Measurements from ENCODE around the gene TRAF3IP3. TPM values are rescaled to one million over a fixed set of nuclear protein-coding genes. Genes with fewer than 3 reads are reported as not detected.

Gene TRAF3IP3
- polyA plus RNA-seq, 1 of the 3 experiments (the other 2 are of a cell fraction): 0.31 TPM

DNA sequence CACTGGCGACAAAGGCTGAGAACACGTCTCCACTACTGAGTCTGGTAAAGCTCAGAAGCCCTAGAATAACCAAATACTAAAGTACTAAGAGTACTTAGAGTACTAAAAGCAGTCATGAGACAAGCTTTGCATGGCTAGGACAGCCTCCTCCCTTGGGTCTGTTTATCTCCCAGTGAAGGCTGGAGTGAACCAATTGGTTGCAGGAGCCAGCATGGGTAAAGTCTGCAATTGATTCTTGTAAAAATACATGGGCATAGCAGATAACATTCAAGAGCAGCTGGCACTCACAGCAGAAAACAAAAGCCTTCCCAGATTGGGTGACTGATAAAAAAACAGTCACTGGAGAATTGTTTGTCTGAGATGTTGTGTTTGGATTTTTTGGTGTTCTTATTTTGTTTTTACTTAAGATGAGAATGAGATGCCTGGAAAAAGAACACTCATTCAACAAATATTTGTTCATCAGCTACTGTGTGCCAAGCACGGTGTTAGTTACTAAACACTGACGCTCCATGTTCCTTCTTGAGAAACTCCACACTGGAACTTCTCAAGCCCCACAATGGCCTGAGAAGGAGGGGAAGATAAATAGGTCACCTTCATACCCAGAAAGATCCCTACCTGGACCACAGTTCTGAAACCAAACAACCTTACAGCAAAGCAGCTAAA, 46.4 kb downstream of the TRAF3IP3 start:
- H2AFZ ChIP-seq (ENCODE audit: low read depth): no peak overlapping the region
- peak overlapping the region; percentile 69 for H3K4me2 ChIP-seq
- H3K4me3 ChIP-seq (ENCODE audit: low read depth in 2 of 2, low read length in 1 of 2): no peak overlapping the region; a peak in 1 of 4 replicates
- H3F3A ChIP-seq (replicated peaks; ENCODE audit: insufficient read depth): peaks cover 13% of the 10 kb centered on the region
- H3K9me2 ChIP-seq: no peaks in the 10 kb centered on the region
- H3K9me3 ChIP-seq: no peaks in the 10 kb centered on the region
- peak overlapping the region; percentile 89 to 97 for H3K27ac ChIP-seq (ENCODE audit: low read depth in 2 of 2, low read length in 1 of 2)
- CTCF ChIA-PET: interaction anchor here (1.1 to 5.0 kb wide), 5 partner anchors 12 to 225 kb away, joined by 3 to 33 read pairs (median 3); partner anchors contain the start of gene UTP25
- H3K9ac ChIP-seq: peak overlapping the region; percentile 43; the same call in 1 of the 2 replicates
- no peaks in the 10 kb centered on the region for H3K27me3 ChIP-seq (ENCODE audit: insufficient read depth)
- 90% methylated on average over 4 of the region's 4 CpGs for whole genome bisulfite sequencing (ENCODE audit: low lambda C conversion rate)
- POLR2A ChIA-PET: interaction anchor here (1.0 to 1.2 kb wide), 3 partner anchors 9 to 18 kb away, joined by 4 read pairs; partner anchors contain the start of gene C1orf74
- peak; percentile 65 for DNase-seq
- H3K4me1 ChIP-seq (ENCODE audit: control insufficient read depth in 1 of 2, insufficient read depth in 2 of 2, low read depth in 1 of 2, low read length in 1 of 2): peaks cover 17 to 36% of the 10 kb centered on the region in 2 experiments
- no peaks in the 10 kb centered on the region for H4K20me1 ChIP-seq (ENCODE audit: insufficient read depth)
- H3K36me3 ChIP-seq (replicated peaks in 1 of 2; ENCODE audit: control insufficient read depth in 1 of 2, insufficient read depth in 2 of 2, low read length in 1 of 2): no peaks in the 10 kb centered on the region
- no peaks in the 10 kb centered on the region for H3K79me2 ChIP-seq (ENCODE audit: insufficient read depth)
- TF ChIP-seq, protein P1, sequence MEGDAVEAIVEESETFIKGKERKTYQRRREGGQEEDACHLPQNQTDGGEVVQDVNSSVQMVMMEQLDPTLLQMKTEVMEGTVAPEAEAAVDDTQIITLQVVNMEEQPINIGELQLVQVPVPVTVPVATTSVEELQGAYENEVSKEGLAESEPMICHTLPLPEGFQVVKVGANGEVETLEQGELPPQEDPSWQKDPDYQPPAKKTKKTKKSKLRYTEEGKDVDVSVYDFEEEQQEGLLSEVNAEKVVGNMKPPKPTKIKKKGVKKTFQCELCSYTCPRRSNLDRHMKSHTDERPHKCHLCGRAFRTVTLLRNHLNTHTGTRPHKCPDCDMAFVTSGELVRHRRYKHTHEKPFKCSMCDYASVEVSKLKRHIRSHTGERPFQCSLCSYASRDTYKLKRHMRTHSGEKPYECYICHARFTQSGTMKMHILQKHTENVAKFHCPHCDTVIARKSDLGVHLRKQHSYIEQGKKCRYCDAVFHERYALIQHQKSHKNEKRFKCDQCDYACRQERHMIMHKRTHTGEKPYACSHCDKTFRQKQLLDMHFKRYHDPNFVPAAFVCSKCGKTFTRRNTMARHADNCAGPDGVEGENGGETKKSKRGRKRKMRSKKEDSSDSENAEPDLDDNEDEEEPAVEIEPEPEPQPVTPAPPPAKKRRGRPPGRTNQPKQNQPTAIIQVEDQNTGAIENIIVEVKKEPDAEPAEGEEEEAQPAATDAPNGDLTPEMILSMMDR (IDR thresholded peaks at IDR 0.05): no peak
- TF ChIP-seq FOXJ3 (CRISPR knock-in tag; IDR thresholded peaks at IDR 0.05) (0 out of 2 replicates have a peak, but pooled peaks have one; percentile 15), RCOR1 (IDR thresholded peaks at IDR 0.05; ENCODE audit: low read length) (peak; percentile 31; the same call in 1 of the 2 replicates), NRF1 (IDR thresholded peaks at IDR 0.05; ENCODE audit: low read depth, low read length) (no peak), FOXM1 (IDR thresholded peaks at IDR 0.05; ENCODE audit: low read depth) (no peak), CHD2 (IDR thresholded peaks at IDR 0.05; ENCODE audit: low read length, partially characterized antibody) (peak; percentile 27), MXI1 (IDR thresholded peaks at IDR 0.05; ENCODE audit: low read depth, low read length) (no peak), RXRA (IDR thresholded peaks at IDR 0.05; ENCODE audit: borderline replicate concordance, low read depth) (no peak), TCF12 (IDR thresholded peaks at IDR 0.05) (peak; percentile 24; the same call in 1 of the 2 replicates), JUND (IDR thresholded peaks at IDR 0.05) (no peak), NFIC (IDR thresholded peaks at IDR 0.05; ENCODE audit: borderline replicate concordance) (no peak), EZH2phosphoT487 (IDR thresholded peaks at IDR 0.05; ENCODE audit: borderline replicate concordance, low read depth) (no peak), GATA2 (CRISPR knock-in tag; IDR thresholded peaks at IDR 0.05) (peak; percentile 81), ELF1 (IDR thresholded peaks at IDR 0.05) (no peak), TEAD4 (IDR thresholded peaks at IDR 0.05; ENCODE audit: borderline replicate concordance, insufficient read depth) (no peak), TAF1 (IDR thresholded peaks at IDR 0.05; ENCODE audit: borderline replicate concordance, low read depth, low read length) (no peak), SMC3 (IDR thresholded peaks at IDR 0.05; ENCODE audit: low read depth, low read length) (no peak)
- TF ChIP-seq, protein P2, sequence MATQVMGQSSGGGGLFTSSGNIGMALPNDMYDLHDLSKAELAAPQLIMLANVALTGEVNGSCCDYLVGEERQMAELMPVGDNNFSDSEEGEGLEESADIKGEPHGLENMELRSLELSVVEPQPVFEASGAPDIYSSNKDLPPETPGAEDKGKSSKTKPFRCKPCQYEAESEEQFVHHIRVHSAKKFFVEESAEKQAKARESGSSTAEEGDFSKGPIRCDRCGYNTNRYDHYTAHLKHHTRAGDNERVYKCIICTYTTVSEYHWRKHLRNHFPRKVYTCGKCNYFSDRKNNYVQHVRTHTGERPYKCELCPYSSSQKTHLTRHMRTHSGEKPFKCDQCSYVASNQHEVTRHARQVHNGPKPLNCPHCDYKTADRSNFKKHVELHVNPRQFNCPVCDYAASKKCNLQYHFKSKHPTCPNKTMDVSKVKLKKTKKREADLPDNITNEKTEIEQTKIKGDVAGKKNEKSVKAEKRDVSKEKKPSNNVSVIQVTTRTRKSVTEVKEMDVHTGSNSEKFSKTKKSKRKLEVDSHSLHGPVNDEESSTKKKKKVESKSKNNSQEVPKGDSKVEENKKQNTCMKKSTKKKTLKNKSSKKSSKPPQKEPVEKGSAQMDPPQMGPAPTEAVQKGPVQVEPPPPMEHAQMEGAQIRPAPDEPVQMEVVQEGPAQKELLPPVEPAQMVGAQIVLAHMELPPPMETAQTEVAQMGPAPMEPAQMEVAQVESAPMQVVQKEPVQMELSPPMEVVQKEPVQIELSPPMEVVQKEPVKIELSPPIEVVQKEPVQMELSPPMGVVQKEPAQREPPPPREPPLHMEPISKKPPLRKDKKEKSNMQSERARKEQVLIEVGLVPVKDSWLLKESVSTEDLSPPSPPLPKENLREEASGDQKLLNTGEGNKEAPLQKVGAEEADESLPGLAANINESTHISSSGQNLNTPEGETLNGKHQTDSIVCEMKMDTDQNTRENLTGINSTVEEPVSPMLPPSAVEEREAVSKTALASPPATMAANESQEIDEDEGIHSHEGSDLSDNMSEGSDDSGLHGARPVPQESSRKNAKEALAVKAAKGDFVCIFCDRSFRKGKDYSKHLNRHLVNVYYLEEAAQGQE (IDR thresholded peaks at IDR 0.05; ENCODE audit: low read depth, low read length): no peak
- TF ChIP-seq, protein P3, sequence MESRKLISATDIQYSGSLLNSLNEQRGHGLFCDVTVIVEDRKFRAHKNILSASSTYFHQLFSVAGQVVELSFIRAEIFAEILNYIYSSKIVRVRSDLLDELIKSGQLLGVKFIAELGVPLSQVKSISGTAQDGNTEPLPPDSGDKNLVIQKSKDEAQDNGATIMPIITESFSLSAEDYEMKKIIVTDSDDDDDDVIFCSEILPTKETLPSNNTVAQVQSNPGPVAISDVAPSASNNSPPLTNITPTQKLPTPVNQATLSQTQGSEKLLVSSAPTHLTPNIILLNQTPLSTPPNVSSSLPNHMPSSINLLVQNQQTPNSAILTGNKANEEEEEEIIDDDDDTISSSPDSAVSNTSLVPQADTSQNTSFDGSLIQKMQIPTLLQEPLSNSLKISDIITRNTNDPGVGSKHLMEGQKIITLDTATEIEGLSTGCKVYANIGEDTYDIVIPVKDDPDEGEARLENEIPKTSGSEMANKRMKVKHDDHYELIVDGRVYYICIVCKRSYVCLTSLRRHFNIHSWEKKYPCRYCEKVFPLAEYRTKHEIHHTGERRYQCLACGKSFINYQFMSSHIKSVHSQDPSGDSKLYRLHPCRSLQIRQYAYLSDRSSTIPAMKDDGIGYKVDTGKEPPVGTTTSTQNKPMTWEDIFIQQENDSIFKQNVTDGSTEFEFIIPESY (IDR thresholded peaks at IDR 0.05; ENCODE audit: borderline replicate concordance, low read depth): no peak
- TF ChIP-seq, protein P4, sequence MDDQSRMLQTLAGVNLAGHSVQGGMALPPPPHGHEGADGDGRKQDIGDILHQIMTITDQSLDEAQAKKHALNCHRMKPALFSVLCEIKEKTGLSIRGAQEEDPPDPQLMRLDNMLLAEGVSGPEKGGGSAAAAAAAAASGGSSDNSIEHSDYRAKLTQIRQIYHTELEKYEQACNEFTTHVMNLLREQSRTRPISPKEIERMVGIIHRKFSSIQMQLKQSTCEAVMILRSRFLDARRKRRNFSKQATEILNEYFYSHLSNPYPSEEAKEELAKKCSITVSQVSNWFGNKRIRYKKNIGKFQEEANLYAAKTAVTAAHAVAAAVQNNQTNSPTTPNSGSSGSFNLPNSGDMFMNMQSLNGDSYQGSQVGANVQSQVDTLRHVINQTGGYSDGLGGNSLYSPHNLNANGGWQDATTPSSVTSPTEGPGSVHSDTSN (IDR thresholded peaks at IDR 0.05): no peak
- TF ChIP-seq, protein P5, sequence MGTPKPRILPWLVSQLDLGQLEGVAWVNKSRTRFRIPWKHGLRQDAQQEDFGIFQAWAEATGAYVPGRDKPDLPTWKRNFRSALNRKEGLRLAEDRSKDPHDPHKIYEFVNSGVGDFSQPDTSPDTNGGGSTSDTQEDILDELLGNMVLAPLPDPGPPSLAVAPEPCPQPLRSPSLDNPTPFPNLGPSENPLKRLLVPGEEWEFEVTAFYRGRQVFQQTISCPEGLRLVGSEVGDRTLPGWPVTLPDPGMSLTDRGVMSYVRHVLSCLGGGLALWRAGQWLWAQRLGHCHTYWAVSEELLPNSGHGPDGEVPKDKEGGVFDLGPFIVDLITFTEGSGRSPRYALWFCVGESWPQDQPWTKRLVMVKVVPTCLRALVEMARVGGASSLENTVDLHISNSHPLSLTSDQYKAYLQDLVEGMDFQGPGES (IDR thresholded peaks at IDR 0.05; ENCODE audit: low read depth, low read length): no peak
- TF ChIP-seq, protein P6, sequence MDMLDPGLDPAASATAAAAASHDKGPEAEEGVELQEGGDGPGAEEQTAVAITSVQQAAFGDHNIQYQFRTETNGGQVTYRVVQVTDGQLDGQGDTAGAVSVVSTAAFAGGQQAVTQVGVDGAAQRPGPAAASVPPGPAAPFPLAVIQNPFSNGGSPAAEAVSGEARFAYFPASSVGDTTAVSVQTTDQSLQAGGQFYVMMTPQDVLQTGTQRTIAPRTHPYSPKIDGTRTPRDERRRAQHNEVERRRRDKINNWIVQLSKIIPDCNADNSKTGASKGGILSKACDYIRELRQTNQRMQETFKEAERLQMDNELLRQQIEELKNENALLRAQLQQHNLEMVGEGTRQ (IDR thresholded peaks at IDR 0.05; ENCODE audit: borderline replicate concordance, low read depth, low read length): no peak

Data from SK-N-SH (cell line).